AG04449 (cell line): ENCODE results near the gene MRPL11.
"Not testable (repeated sequence)": the region's sequence is repeated elsewhere in the genome, so short reads cannot be mapped to it uniquely, and the experiment has no call there.

Source experiments
- CTCF ChIA-PET: fragments of 350-600 bp; formaldehyde crosslinking; extraction: SDS; loops from one replicate; lab custom pipeline; 2021; ENCODE audit warnings: antibody characterized with exemption; lab: Yijun Ruan, JAX
- POLR2A ChIA-PET: fragments of 400-600, 350-600 bp; formaldehyde crosslinking; extraction: SDS; loops from one replicate; lab custom pipeline; 2020; ENCODE audit warnings: antibody characterized with exemption, inconsistent platforms; lab: Yijun Ruan, JAX
- DNase-seq: peaks from one replicate; pipeline ENCODE4 v3.0.0-alpha.2; 2010; ENCODE audit warnings: low read depth, low spot score
- H3K4me3 ChIP-seq: 2 replicates; pipeline ENCODE4 v1.5.1; 2011; ENCODE audit warnings: low read depth, mild to moderate bottlenecking, control low read depth, low read length
- CTCF ChIP-seq: IDR thresholded peaks from one replicate; pipeline ENCODE4 v1.5.1; 2011; ENCODE audit warnings: mild to moderate bottlenecking, moderate library complexity, low read length, control low read depth, inconsistent platforms; ENCODE audit not compliant: insufficient read depth; ENCODE audit errors: missing control alignments

MRPL11 gene

GRCh38 chr11:66467756-66468155 is 29.1 kb upstream of the MRPL11 start:
- POLR2A ChIA-PET = interaction anchor here (1.6 kb wide), 1 partner anchor 29 kb away, joined by 9 read pairs; the partner anchor contains the start of gene MRPL11
- TF ChIP-seq CTCF = no peak
- CTCF ChIA-PET = interaction anchor here (1.1 to 6.0 kb wide), 5 partner anchors 11 to 211 kb away, joined by 3 to 66 read pairs (median 8); partner anchors contain the start of genes DPP3, MRPL11 and RBM4B
- no peak for DNase-seq
- H3K4me3 ChIP-seq = peak overlapping the region; percentile 69

- CTCF ChIA-PET = interaction anchor here (1.0 to 6.0 kb wide), 8 partner anchors 11 to 211 kb away, joined by 3 to 66 read pairs (median 6); partner anchors contain the start of genes DPP3, MRPL11 and RBM4B
- peak overlapping the region; percentile 69 for H3K4me3 ChIP-seq
- peak; percentile 34 for TF ChIP-seq CTCF
- DNase-seq = no peak
- POLR2A ChIA-PET = interaction anchor here (0.6 to 1.6 kb wide), 3 partner anchors 13 to 39 kb away, joined by 3 to 9 read pairs (median 9); partner anchors contain the start of genes DPP3 and MRPL11
These were observed 28.5 kb upstream of the MRPL11 start for GRCh38 chr11:66467034-66467659.

GRCh38 chr11:66466225-66467033 is 27.8 kb upstream of the MRPL11 start, which contains the start of gene PELI3:
PELI3 (plus strand) TSS chr11:66466905; CDS start chr11:66468129, 1,224 bp downstream.
- peak; percentile 41 for DNase-seq
- no peak for TF ChIP-seq CTCF
- ChIA-PET CTCF (interaction anchor here (1.0 to 6.0 kb wide), 8 partner anchors 12 to 212 kb away, joined by 3 to 66 read pairs (median 6); partner anchors contain the start of genes DPP3, MRPL11 and RBM4B), POLR2A (interaction anchor here (0.6 to 1.6 kb wide), 6 partner anchors 14 to 211 kb away, joined by 3 to 9 read pairs (median 3); partner anchors contain the start of genes DPP3, MRPL11 and RBM4B)
- peak within 1 kb of the TSS; percentile 69 for H3K4me3 ChIP-seq

GRCh38 chr11:66465373-66466224 is 27.0 kb upstream of the MRPL11 start:
- no peak for DNase-seq
- POLR2A ChIA-PET = interaction anchor here (1.0 to 1.5 kb wide), 2 partner anchors 15 to 212 kb away, joined by 3 to 9 read pairs; partner anchors contain the start of genes DPP3 and RBM4B
- TF ChIP-seq CTCF = no peak
- CTCF ChIA-PET = interaction anchor here (0.7 to 2.7 kb wide), 8 partner anchors 10 to 213 kb away, joined by 3 to 10 read pairs (median 4); partner anchors contain the start of genes MRPL11 and RBM4B
- H3K4me3 ChIP-seq = peak overlapping the region; percentile 69

- no peak for DNase-seq
- H3K4me3 ChIP-seq = no peak overlapping the region
- ChIA-PET POLR2A (no interaction called here), CTCF (interaction anchor here (0.7 to 2.3 kb wide), 5 partner anchors 9 to 213 kb away, joined by 3 to 8 read pairs (median 3); partner anchors contain the start of genes MRPL11 and RBM4B)
- no peak for TF ChIP-seq CTCF
These were observed 26.3 kb upstream of the MRPL11 start for GRCh38 chr11:66464916-66465315.

GRCh38 chr11:66464116-66464515 is 25.5 kb upstream of the MRPL11 start:
- CTCF ChIA-PET = interaction anchor here (1.2 to 1.4 kb wide), 2 partner anchors 25 to 214 kb away, joined by 3 read pairs; partner anchors contain the start of genes MRPL11 and RBM4B

More at GRCh38 chr11:66464116-66464515, 25.5 kb upstream of the MRPL11 start:
- POLR2A ChIA-PET, DNase-seq, H3K4me3 ChIP-seq: not testable (repeated sequence)
